GM12875 (cell line): Measurements from ENCODE around the gene PPIG.
"Not testable (repeated sequence)": the region's sequence is repeated elsewhere in the genome, so short reads cannot be mapped to it uniquely, and the experiment has no call there.

Source experiments
- H3K4me3 ChIP-seq: one replicate; pipeline ENCODE4 v1.5.1; 2011; ENCODE audit warnings: low read depth, low read length, control low read depth
- CTCF ChIP-seq: IDR thresholded peaks from 2 replicates; pipeline ENCODE4 v1.5.1; 2011; ENCODE audit warnings: low read depth, mild to moderate bottlenecking, control low read depth, inconsistent platforms, low read length, moderate library complexity, borderline replicate concordance; ENCODE audit not compliant: insufficient read depth

PPIG gene

GRCh38 chr2:169673106-169673505, 89.0 kb downstream of the PPIG start:
- H3K4me3 ChIP-seq = no peak overlapping the region
- no peak for TF ChIP-seq CTCF

- TF ChIP-seq CTCF = no peak
Observed at GRCh38 chr2:169673921-169674320, 89.8 kb downstream of the PPIG start.

GRCh38 chr2:169676357-169676756, 92.2 kb downstream of the PPIG start:
- peak; percentile 35; the same call in 1 of the 2 replicates for TF ChIP-seq CTCF
- no peak overlapping the region for H3K4me3 ChIP-seq

More at GRCh38 chr2:169673921-169674320, 89.8 kb downstream of the PPIG start:
- H3K4me3 ChIP-seq = no peak overlapping the region

GRCh38 chr2:169676850-169677249, 92.7 kb downstream of the PPIG start:
- H3K4me3 ChIP-seq = no peak overlapping the region
- TF ChIP-seq CTCF = no peak

GRCh38 chr2:169683054-169683424, 98.9 kb downstream of the PPIG start:
- H3K4me3 ChIP-seq = no peak overlapping the region
- TF ChIP-seq CTCF = no peak

GRCh38 chr2:169683425-169684134, 99.4 kb downstream of the PPIG start:
- no peak for TF ChIP-seq CTCF
- no peak overlapping the region for H3K4me3 ChIP-seq

GRCh38 chr2:169684135-169684565, 100.0 kb downstream of the PPIG start:
- H3K4me3 ChIP-seq = no peak overlapping the region
- no peak for TF ChIP-seq CTCF

GRCh38 chr2:169684712-169685111, 100.6 kb downstream of the PPIG start:
- not testable (repeated sequence) for H3K4me3 ChIP-seq

GRCh38 chr2:169686825-169687224, 102.7 kb downstream of the PPIG start:
- H3K4me3 ChIP-seq = not testable (repeated sequence)

GRCh38 chr2:169687943-169688342, 103.8 kb downstream of the PPIG start:
- not testable (repeated sequence) for H3K4me3 ChIP-seq
